ENCODE data around the gene ZNF385B.

ZNF385B gene

DNA sequence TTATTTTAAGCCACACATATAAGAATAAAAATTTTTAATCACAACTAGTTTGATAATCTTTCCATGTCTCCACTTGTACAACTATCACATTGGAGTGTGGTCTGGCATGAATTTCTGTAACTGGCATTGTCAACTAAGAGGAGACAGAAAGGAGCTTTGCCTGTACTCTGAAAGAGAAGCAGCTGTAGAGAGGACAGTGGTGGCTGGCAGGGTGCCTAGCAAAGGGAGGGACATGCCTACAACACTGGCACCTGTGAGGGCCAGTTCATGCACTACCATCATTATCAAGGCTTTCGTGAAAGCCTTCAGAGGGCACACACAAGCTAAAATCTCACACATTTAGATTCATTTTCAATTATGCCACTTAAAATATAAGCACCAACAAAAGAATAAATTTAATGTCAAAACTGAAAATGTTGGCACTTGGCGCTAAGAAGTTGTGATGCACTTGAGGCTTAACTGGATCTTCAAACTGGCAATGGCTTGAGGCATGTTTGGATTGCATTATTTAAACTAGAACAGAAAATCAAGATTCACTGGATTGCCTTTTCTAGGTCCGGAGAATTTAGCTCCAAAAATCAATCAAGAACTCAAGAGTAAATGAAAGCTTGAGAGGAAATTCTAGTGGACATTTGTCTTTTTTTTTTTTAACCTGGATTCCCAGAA is 238.6 kb downstream of the ZNF385B start:
- no peak for FAIRE-seq

- no peak for FAIRE-seq
Observed at GRCh38 chr2:179622112-179622511, 239.3 kb downstream of the ZNF385B start.

- no peak for FAIRE-seq
Observed at GRCh38 chr2:179619947-179620467, 241.4 kb downstream of the ZNF385B start.

GRCh38 chr2:179614121-179614520 is 247.3 kb downstream of the ZNF385B start:
- FAIRE-seq, result no peak

DNA sequence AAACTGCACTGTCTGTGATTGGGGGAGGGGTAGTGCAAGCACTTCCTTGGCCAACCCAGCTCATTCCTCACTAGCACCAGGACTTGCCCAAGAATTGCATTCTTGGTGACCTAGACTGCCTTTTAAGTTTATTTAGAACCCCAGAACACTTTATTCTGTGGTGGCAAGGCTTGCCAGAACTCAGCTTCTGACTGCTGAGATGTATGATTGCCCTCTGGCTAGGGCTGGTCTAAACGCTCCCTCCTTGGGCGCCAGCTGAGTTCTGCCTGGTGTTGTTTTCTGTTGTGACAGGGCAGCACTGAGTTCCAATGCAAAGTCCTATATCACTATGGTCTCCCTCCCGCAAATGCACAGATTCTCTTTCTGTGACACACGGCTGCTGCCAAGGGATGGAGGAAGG is 247.7 kb downstream of the ZNF385B start:
- FAIRE-seq, result no peak

- FAIRE-seq, result no peak
Observed at GRCh38 chr2:179613299-179613651, 248.1 kb downstream of the ZNF385B start.

- no peak for FAIRE-seq
Observed at GRCh38 chr2:179612591-179613298, 248.7 kb downstream of the ZNF385B start.

DNA sequence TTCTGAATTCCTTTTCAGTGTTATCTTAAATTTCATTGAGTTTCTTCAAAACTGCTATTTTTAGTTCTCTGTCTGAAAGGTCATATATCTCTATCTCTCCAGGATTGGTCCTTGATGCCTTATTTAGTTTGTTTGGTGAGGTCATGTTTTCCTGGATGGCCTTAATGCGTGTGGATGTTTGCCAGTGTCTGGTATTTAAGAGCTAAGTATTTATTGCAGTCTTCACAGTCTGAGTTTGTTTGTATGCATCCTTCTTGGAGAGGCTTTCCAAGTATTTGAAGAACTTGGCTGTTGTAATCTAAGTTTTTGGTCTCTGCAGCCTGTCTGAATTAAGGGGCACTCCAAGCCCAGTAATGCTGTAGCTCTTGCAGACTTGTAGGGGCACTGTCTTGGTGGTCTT is 249.3 kb downstream of the ZNF385B start:
- no peak for FAIRE-seq

DNA sequence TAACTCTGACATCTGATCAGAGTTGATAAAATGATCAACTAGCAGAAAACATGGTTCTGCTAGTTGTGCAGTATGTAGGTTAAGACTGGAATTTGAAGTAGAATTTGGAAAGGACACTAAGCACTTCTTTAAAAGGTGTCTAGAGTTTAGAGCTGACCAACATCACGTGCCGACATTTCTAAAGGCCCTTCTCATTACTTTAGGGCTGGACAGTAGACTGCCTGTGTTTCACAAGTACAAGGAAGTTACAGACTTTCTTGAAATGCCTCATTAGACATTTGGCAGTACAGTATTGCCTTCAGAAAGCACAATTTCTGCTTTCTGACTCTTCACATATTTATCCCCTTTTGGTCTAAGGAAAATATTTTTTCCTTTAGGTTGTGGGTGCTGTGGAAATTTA is 255.3 kb downstream of the ZNF385B start:
- FAIRE-seq, result no peak

DNA sequence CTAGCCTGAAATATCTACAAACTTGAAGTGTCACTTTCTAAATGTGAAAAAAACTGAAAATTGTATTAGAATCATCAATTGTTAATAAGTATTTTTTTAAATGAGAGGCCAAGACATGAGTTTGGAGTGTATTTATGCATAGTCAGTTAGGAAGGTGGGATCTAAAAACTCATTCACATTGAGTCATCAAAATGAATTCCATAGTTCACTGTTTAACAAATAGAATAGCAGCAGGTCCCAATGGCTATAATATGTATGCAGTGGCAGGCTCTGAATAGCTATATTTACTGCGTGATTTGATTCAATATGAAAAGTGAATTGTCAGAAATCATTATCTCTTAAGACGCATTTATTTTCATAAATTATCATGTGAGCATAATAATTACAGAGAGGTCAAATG is 256.1 kb downstream of the ZNF385B start:
- FAIRE-seq, result no peak

GRCh38 chr2:179604598-179604997 is 256.8 kb downstream of the ZNF385B start:
- FAIRE-seq, result no peak

- FAIRE-seq, result no peak
Observed at GRCh38 chr2:179602452-179602851, 259.0 kb downstream of the ZNF385B start.

DNA sequence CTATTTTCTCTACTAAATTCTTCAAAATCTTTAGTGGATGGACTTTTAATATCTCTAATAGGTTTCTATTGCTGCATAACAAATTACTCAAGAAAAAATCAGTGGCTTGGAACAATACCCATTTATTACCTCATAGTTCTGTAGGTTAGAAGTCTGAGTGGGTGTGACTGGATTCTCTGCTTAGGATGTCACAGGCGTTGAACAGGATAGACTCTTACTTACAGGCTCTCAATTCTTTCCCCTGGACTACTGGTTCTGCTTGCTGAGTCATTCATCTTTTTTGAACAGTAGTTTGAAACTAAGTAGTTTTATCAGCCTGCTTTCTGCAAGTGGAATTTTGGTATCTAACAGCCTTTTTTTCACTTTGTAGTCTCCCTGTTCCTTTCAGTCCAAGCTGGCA is 265.4 kb downstream of the ZNF385B start:
- FAIRE-seq, result no peak

DNA sequence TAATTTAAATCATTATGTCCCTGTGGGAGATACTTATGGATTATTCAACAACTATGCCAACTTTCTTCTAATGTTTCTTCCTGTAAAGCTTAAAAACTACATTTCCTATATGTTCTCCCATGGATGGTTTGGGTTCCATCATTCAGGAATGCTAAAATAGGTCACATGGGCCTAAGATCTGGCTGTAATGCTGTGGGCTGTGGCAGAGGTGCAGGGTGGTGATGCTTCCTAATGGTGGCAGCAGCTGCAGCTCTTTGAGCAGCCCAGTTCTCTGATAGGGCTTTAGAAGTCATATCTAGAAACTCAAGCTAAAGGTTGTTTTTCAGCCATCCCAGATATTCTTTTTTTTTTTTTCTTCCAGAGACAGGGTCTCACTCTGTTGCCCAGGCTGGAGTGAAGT is 266.1 kb downstream of the ZNF385B start:
- FAIRE-seq, result no peak

DNA sequence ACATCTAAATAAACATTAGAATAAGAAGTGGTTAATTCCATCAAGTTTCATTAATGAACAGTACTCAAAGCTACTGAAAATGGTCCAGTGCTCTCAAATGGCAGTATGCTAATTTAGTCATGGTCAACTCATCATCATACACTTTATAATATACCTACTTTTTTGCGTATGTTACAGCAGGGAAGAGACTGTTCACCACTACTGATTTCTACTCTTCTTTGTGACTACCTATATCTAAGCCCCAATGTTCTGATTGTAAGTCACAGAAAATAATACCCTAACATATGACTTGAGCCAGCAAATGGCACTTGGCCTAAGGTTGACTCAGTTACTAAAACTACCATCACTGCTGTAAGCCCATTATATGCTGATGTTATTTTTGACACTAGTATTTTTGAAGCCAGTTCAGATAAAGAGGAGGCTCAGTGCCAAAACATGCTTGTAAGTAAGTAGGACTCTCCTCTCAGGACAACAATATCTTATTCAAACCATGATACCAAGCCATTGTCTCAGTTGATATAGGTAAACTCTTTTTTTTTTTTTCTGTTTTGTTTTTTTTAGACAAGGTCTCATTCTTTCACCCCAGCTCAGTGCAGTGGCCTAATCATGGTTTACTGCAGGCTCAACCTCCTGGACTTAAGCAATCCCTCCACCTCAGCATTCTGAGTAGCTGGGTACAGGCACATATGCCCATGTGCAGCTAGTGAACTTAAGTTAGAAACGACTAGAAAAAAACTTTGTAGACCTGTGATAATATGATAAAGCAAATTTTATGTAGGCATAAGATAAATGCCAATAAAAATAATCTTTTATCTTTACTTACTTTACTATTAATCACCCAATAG is 266.9 kb downstream of the ZNF385B start:
- no peak for FAIRE-seq

GRCh38 chr2:179593323-179593722 is 268.1 kb downstream of the ZNF385B start:
- no peak for FAIRE-seq

- no peak for FAIRE-seq
Observed at GRCh38 chr2:179592167-179592936, 269.1 kb downstream of the ZNF385B start.

DNA sequence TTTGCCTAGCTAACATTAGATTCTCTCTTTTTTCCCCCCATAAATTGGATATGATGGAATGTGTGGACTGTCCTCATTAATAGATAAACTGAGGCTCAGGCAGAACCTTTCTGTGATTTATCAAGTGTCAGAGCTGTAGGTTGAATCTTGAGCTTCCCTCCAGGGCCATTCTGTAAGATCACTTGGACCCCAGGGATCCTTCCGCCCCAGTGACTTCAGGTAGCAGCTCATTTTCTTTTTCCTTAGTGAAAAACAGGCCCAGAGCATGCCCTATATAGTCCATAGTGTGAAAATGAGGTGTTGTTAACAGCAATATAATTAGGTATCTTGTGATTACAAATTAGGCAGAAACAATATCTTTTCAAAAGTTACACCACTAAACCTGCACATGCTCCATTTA is 269.7 kb downstream of the ZNF385B start:
- no peak for FAIRE-seq

- no peak for FAIRE-seq
Observed at GRCh38 chr2:179588486-179589145, 272.8 kb downstream of the ZNF385B start.

DNA sequence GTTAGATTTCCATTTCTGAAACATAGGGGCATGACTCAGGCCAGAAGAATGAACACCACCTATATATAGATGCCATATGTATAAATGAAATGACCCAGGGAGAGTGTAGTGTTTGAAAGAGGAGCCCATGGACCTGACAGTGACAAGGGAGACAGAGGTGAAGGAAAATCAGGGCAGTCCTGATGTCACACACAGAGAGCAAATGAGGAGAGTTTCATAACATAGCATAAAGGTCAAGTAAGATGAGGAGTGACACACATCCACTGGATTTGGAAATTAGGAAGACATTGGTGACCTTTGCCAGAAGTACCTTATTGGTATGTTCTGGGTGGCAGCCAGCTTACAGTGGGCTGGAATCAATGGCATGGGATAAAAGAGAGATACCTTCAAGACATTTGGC is 276.7 kb downstream of the ZNF385B start:
- no peak for FAIRE-seq

DNA sequence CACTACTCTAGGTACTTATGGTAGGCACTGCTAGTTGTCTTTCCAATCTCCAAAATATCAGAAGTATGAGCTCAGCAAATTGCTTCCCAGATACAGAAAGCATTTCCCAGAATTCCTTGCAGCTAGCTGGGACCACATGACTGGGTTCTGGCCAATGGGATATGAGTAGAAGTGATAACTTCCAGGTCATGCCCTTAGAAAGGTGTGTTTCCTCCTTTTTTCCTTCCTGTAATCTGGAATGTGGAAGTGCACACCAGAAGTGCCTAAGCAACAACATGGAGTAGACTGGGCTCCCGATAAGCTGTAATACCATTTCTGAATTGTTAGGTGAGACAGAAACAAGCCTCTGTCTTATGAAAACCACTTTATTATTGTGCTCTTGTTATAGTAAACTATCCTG is 279.8 kb downstream of the ZNF385B start:
- FAIRE-seq, result no peak

Measured in colon (tissue), 2 donors.